Chondrocyte (in vitro differentiated cells): Measurements from ENCODE around the gene S100Z. TPM values are rescaled to one million over a fixed set of nuclear protein-coding genes. Genes with fewer than 3 reads are reported as not detected.
"Not testable (repeated sequence)": the region's sequence is repeated elsewhere in the genome, so short reads cannot be mapped to it uniquely, and the experiment has no call there.

Experiments
- DNase-seq: peaks from one replicate; pipeline ENCODE4 v3.0.0; 2021; ENCODE audit warnings: mixed read lengths, low spot score
- H3K27ac Mint-ChIP-seq: one replicate; pipeline ENCODE4 v1.8.0; 2021; ENCODE audit warnings: mild to moderate bottlenecking, moderate library complexity, mixed read lengths; ENCODE audit not compliant: unreplicated experiment
- H3K27me3 Mint-ChIP-seq: 2 replicates; pipeline ENCODE4 v1.8.0; 2021; ENCODE audit warnings: low read depth, mixed read lengths
- H3K36me3 Mint-ChIP-seq: 2 replicates; pipeline ENCODE4 v1.8.0; 2021; ENCODE audit warnings: low read depth, mixed read lengths
- H3K4me1 Mint-ChIP-seq: 2 replicates; pipeline ENCODE4 v1.8.0; 2021; ENCODE audit warnings: low read depth, mild to moderate bottlenecking, mixed read lengths
- H3K4me3 Mint-ChIP-seq: one replicate; pipeline ENCODE4 v1.8.0; 2021; ENCODE audit warnings: mild to moderate bottlenecking, moderate library complexity, mixed read lengths; ENCODE audit not compliant: unreplicated experiment
- H3K9me3 Mint-ChIP-seq: 2 replicates; pipeline ENCODE4 v1.8.0; 2021; ENCODE audit warnings: low read depth, mixed read lengths
- CTCF ChIP-seq: fragments of 200-600 bp; sonication (generic); IDR thresholded peaks from 2 replicates; pipeline ENCODE4 v1.5.0; 2021; ENCODE audit warnings: antibody characterized with exemption, mild to moderate bottlenecking, moderate library complexity
- total RNA-seq: library from RNA; stranded (reverse); gene quantifications from 3 replicates; pipeline ENCODE4 v1.2.1, GENCODE V29; 2021

The S100Z gene
- total RNA-seq, 1 donor from 2014 or later = not detected

GRCh38 chr5:76855961-76856360 is 6.1 kb downstream of the S100Z start:
- H3K27me3 Mint-ChIP-seq = no peaks in the 10 kb centered on the region
- no peaks in the 10 kb centered on the region for H3K9me3 Mint-ChIP-seq
- no peak for TF ChIP-seq CTCF
- H3K4me3 Mint-ChIP-seq = no peak overlapping the region
- no peaks in the 10 kb centered on the region for H3K4me1 Mint-ChIP-seq
- H3K27ac Mint-ChIP-seq = no peak overlapping the region
- H3K36me3 Mint-ChIP-seq = no peaks in the 10 kb centered on the region
- no peak for DNase-seq

- not testable (repeated sequence) for H3K9me3 Mint-ChIP-seq, H3K4me1 Mint-ChIP-seq, H3K4me3 Mint-ChIP-seq, H3K27me3 Mint-ChIP-seq, DNase-seq, H3K27ac Mint-ChIP-seq, H3K36me3 Mint-ChIP-seq
These were observed 7.0 kb downstream of the S100Z start for GRCh38 chr5:76856800-76857199.

- DNase-seq = no peak
- Mint-ChIP-seq H3K27me3 (no peaks in the 10 kb centered on the region), H3K9me3 (no peaks in the 10 kb centered on the region), H3K4me1 (peaks cover 6% of the 10 kb centered on the region), H3K4me3 (no peak overlapping the region), H3K36me3 (no peaks in the 10 kb centered on the region), H3K27ac (no peak overlapping the region)
- no peak for TF ChIP-seq CTCF
These were observed 9.9 kb downstream of the S100Z start for GRCh38 chr5:76859591-76860247.

- no peaks in the 10 kb centered on the region for H3K9me3 Mint-ChIP-seq
- no peak overlapping the region for H3K27ac Mint-ChIP-seq
- no peak overlapping the region for H3K4me3 Mint-ChIP-seq
- no peak for TF ChIP-seq CTCF
- peaks cover 6% of the 10 kb centered on the region for H3K4me1 Mint-ChIP-seq
- no peaks in the 10 kb centered on the region for H3K36me3 Mint-ChIP-seq
- DNase-seq = no peak
- no peaks in the 10 kb centered on the region for H3K27me3 Mint-ChIP-seq
These were observed 11.8 kb downstream of the S100Z start for GRCh38 chr5:76861612-76862011.

- DNase-seq = no peak
- no peaks in the 10 kb centered on the region for H3K27me3 Mint-ChIP-seq
- H3K4me1 Mint-ChIP-seq = peaks cover 6% of the 10 kb centered on the region
- H3K27ac Mint-ChIP-seq = no peak overlapping the region
- no peak for TF ChIP-seq CTCF
- no peaks in the 10 kb centered on the region for H3K9me3 Mint-ChIP-seq
- H3K4me3 Mint-ChIP-seq = no peak overlapping the region
- H3K36me3 Mint-ChIP-seq = no peaks in the 10 kb centered on the region
These were observed 13.2 kb downstream of the S100Z start for GRCh38 chr5:76863001-76863400.

GRCh38 chr5:76866503-76866902 is 16.7 kb downstream of the S100Z start:
- H3K36me3 Mint-ChIP-seq = no peaks in the 10 kb centered on the region
- H3K9me3 Mint-ChIP-seq = no peaks in the 10 kb centered on the region
- no peak overlapping the region for H3K4me3 Mint-ChIP-seq
- no peak for TF ChIP-seq CTCF
- peaks cover 6% of the 10 kb centered on the region for H3K4me1 Mint-ChIP-seq
- H3K27me3 Mint-ChIP-seq = no peaks in the 10 kb centered on the region
- H3K27ac Mint-ChIP-seq = no peak overlapping the region
- no peak for DNase-seq
